Measurements from ENCODE around the gene RITA1.
"Not testable (repeated sequence)": the region's sequence is repeated elsewhere in the genome, so short reads cannot be mapped to it uniquely, and the experiment has no call there.

The RITA1 gene
- 5.9 to 10.7 (median 7.1) reads per million in 4 donors for total RNA-seq

GRCh38 chr12:113185180-113186032 is at the start of gene RITA1, which contains the start of gene DDX54:
RITA1 (plus strand) TSS chr12:113185721; CDS start chr12:113186747, 1,026 bp downstream.
DDX54 (minus strand) TSS chr12:113185478; CDS start chr12:113185451, 27 bp downstream.
- DNase-seq, result peak; percentile 63 to 79 (median 73)

- DNase-seq, result peak in 3 of 5 donors; percentile 34 to 77 (median 43)
These were observed 49.2 kb upstream of the RITA1 start for GRCh38 chr12:113136128-113136989.

DNA sequence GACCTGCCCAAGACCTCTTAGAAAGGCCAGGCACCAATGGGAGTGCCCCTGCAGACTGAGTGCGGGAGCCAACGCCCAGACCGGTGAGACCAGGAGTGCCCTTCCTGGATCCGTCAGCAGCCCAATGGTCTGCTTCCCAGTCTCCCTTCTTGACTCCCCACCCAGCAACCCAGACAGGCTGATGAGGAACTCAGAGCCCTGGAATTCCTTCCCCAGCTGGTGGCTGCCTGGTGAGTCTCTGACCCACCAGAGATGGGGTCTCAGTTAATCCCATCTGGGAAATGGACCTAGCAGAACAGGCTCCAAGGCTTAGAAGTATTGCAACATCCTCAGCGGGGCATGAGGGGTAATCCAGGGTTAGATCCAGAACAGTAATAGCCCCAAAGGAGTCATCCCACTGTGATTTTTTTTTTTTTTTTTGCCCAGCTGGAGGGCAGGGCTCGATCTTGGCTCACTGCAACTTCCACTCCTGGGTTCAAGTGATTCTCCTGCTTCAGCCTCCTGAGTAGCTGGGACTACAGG is 48.5 kb upstream of the RITA1 start:
- DNase-seq, result no peak

DNA sequence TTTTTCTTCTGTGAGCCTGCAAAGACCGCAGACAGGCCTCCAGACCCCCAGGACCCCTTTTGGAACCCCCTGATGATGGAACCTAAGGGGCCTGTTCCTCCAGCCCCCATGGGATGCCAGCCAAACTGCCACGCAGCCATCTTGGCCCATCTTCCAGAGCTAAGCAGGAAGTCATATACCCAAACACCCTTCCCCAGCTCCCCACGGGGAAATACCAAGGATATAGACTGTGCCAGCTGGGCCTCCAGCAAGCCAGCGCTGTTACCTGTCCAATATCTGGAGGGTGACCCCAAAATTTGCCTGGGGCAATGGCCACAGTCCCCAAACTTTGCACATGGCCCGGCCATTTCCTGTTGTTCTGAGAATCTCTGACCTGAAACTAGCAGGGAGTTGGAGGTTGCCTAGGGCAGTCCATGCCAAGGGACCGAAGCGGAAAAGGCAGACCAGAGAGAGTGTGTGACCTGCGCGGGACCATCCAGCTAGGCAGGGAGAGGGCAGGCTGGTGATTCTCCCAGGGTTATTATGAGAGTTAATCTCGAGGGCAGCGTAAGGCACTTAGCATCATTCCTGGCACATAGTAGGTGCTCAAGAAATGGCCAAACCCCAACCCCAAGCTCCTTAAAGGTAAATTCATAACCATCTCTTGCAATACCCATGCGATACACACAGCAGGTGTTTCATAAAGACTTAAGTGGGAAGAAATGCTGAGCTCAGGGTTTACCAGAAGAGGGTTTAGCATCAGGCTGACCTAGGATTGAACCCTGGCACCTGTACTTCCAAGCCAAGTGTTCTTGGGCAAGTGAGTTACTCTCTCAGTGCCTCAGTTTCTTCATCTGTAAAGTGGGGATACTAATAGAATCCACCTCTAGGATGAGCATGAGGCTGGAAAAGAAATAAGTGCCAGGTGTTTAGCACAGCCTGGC is 47.4 kb upstream of the RITA1 start:
- no peak for DNase-seq

DNA sequence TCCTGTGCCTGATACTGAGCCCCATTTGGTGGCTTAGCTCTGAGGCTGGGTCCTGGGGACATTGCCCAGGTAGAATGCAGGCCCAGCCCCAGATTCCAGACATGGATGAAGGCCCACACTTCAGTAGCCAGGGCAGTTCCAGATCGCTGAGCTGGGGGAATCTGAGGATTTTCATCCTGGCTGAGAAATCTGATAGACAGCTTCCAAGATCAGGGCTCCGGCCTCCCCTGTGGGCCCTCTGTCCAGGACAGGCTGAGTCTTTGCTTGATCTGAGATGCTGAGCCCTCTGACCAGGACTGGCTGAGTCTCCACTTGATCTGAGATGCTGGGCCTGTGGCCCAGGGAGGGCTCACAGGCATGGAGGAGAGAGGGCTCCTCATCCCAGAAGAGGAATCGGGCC is 46.7 kb upstream of the RITA1 start:
- DNase-seq, result no peak

- DNase-seq, result no peak
These were observed 44.8 kb upstream of the RITA1 start for GRCh38 chr12:113140706-113141105.

DNA sequence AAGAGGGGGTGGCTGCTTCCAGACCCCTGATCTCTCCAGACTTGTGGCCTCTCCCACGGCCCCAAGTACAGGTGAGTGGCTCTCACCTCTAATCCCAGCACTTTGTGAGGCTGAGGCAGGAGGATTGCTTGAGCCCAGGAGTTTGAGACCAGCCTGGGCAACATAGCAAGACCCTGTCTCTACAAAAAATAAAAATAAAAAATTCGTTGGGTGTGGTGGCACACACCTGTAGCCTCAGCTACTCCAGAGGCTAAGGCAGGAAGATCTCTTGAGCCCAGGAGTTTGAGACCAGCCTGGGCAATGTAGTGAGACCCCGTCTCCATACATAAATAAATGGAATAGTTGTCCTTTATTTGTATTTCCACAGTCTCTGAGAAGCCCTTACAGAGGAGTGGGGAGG is 43.8 kb upstream of the RITA1 start:
- not testable (repeated sequence) for DNase-seq

DNA sequence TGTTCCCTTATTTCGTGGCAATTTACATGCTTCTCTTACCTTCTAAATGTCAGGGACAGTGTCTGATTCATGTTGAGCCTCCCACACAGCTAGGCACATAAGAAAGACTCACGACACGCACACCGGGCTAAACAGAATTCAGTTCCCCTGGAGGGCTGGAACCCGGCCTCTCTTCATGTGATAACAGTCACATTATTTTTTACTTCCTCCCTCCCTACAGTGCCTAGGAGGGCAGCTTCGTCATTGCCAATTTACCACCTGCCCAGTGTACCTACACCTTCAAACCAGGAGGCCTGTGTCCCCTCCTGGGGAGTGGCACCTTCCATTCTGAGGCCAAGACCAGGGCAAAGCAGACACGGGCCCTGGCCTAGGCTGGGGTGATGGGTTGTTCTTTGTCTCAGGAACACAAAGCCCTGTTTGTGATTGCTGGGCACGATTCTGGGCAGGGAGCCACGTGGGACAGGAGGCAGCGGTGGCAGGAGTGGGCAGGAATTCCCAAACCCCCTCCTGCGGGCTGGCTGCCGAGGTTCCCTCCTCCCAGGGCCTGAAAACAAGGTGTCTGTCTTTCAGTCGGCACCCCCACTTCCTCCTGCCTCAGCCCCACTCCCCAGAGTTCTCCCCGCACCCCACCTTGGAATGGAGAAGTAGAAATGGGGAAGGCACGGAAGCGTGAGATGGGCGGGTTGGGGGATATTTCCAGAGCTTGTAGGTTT is 43.2 kb upstream of the RITA1 start:
- DNase-seq, result no peak

GRCh38 chr12:113142886-113143332 is 42.6 kb upstream of the RITA1 start:
- no peak for DNase-seq

DNA sequence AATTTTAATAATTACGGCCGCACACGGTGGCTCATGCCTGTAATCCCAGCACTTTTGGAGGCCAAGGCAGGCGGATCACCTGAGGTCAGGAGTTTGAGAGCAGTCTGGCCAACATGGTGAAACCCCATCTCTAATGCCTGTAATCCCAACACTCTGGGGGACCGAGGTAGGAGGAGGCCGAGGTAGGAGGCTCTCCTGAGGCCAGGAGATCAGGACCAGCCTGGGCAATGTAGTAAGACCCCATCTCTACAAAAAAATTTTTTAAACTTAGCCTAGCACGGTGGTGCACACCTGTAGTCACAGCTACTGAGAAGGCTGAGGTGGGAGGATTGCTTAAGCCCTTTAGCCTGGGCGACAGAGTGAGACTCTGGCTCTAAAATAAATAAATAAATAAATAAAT is 41.6 kb upstream of the RITA1 start:
- no peak for DNase-seq

DNA sequence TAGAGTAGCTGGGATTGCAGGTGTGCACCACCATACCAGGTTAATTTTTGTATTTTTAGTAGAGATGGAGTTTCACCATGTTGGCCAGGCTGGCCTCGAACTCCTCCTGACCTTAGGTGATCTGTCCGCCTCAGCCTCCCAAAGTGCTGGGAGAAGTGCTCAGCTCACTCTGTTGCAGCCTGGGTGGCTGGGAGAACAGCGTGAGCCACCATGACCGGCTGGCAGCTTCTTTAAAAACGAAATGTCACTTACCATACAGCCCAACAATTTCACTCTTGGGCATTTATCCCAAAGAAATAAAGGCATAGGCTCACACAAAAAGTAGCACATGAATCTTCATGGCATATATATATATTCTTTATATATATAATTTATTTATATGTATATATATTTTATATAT is 40.7 kb upstream of the RITA1 start:
- no peak for DNase-seq

DNA sequence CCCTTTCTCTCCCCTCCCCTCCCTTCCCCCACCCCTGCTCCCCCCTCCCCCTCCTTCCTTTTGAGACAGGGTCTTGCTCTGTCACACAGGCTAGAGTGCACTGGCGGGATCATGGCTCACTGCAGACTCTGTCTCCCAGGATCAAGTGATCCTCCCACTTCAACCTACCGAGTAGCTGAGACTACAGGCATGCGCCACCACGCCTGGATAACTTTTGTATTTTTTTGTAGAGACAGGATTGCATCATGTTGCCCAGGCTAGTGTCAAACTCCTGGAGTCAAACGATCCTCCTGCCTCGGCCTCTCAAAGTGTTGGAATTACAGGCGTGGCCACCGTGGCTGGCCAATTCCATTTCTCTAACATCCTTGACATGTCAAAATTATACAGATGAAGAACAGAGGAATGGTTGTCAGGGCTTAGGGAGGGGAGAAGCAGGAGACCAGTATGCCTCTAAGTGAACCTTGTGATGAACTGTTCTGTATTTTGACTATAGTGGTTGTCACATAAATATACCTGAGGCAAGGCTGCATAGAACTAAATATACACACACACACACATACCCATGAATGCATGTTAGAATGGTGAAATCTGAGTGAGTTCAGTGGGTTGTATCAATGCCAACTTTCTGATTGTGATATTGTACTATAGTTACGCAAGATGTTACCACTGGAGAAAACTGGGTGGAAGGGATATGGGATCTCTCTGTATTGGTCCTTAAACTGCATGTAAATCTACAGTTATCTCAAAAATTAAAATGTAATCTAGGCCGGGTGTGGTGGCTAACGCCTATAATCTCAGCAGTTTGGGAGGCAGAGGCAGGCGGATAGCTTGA is 39.6 kb upstream of the RITA1 start:
- DNase-seq, result no peak

DNA sequence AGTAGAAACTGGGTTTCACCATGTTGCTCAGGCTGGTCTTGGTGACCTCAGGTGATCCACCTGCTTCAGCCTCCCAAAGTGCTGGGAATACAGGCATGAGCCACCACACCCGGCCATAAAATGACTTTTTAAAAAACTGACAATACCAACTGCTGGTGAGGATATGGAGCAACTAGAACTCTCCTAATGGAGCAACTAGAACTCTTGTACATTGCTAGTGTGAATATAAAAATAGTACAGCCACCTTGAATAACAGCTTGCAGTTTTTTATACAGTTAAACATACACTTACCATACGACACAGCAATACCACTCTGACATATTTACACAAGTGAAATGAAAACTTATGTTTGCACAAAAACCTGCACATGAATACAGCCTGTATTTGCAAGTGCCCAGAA is 38.5 kb upstream of the RITA1 start:
- DNase-seq, result no peak

GRCh38 chr12:113149361-113150150 is 36.0 kb upstream of the RITA1 start, which contains the start of gene CFAP73:
CFAP73 (plus strand) TSS chr12:113149724; CDS start chr12:113149858, 134 bp downstream.
- DNase-seq, result no peak

DNA sequence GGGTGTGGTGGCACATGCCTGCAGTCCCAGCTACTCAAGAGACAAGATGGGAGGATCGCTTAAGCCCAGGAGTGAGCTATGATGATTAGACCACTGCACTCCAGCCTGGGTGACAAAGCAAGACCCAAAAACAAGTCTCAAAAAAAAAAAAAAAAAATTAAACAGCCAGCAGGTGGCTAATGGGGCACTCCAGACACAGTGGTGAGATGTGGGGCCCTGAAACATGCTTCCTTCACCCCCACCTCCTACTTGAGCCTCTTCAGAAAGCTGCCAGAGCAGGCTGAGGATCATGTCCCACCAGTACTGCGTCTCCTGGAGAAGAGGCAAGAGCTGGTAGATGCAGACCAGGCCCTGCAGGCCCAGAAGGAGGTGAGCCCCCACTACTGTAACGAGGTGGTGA is 33.9 kb upstream of the RITA1 start:
- no peak for DNase-seq

DNA sequence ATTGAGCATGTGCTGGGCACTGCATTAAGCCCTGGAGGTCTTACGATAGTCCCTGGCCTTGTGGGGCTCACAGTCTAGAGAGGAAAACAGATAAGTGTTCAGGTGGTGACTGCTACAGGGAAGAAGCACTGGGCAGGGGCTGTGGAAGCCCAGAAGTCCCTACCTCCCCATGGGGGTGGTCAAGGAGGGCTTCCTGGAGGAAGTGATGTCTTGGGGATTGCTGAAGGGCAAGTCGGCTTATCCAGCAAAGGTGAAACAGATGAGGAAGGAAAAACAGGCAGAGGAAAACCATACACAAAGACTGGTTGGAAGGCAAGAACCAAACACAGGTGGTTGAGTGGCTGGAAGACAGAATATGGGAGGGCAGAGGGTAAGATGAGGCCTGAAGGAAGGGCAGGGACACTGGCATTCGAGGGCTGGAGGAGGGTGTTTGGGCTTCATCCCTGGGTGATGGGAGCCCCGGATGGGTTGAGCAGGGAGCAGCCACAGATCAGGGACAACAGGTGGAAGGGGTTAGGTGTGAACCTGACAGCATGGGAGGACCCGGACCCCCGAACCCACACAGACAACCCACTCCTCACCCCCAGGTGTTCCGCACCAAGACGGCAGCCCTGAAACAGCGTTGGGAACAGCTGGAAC is 33.2 kb upstream of the RITA1 start:
- no peak for DNase-seq

GRCh38 chr12:113152835-113153814 is 32.4 kb upstream of the RITA1 start:
- DNase-seq, result peak in 4 of 5 donors; percentile 44 to 70 (median 56)
